ENCODE results near the gene MON2.
"Not testable (repeated sequence)": the region's sequence is repeated elsewhere in the genome, so short reads cannot be mapped to it uniquely, and the experiment has no call there.

Gene MON2

GRCh38 chr12:62481843-62482540 is 15.4 kb downstream of the MON2 start:
- DNase-seq (ENCODE audit: low read depth): no peak

GRCh38 chr12:62482769-62483168 is 16.1 kb downstream of the MON2 start:
- no peak for DNase-seq (ENCODE audit: low read depth)

GRCh38 chr12:62484233-62484632 is 17.6 kb downstream of the MON2 start:
- DNase-seq (ENCODE audit: low read depth): peak; percentile 5

GRCh38 chr12:62505786-62506185 is 39.2 kb downstream of the MON2 start:
- no peak for DNase-seq (ENCODE audit: low read depth)

- DNase-seq (ENCODE audit: low read depth): no peak
Measured at GRCh38 chr12:62512901-62513300, 46.3 kb downstream of the MON2 start.

- not testable (repeated sequence) for DNase-seq (ENCODE audit: low read depth)
Measured at GRCh38 chr12:62514080-62514479, 47.5 kb downstream of the MON2 start.

- no peak for DNase-seq (ENCODE audit: low read depth)
Measured at GRCh38 chr12:62516927-62517326, 50.3 kb downstream of the MON2 start.

GRCh38 chr12:62517887-62518286 is 51.3 kb downstream of the MON2 start:
- DNase-seq (ENCODE audit: low read depth): no peak

- DNase-seq (ENCODE audit: low read depth): no peak
Measured at GRCh38 chr12:62519043-62519442, 52.4 kb downstream of the MON2 start.

GRCh38 chr12:62520361-62520760 is 53.7 kb downstream of the MON2 start:
- no peak for DNase-seq (ENCODE audit: low read depth)

GRCh38 chr12:62522984-62523383 is 56.4 kb downstream of the MON2 start:
- peak; percentile 33 for DNase-seq (ENCODE audit: low read depth)

- no peak for DNase-seq (ENCODE audit: low read depth)
Measured at GRCh38 chr12:62523619-62524018, 57.0 kb downstream of the MON2 start.

GRCh38 chr12:62525271-62525670 is 58.6 kb downstream of the MON2 start:
- no peak for DNase-seq (ENCODE audit: low read depth)

GRCh38 chr12:62530596-62530995 is 64.0 kb downstream of the MON2 start:
- peak; percentile 91 for DNase-seq (ENCODE audit: low read depth)

GRCh38 chr12:62532333-62532732 is 65.7 kb downstream of the MON2 start:
- no peak for DNase-seq (ENCODE audit: low read depth)

- no peak for DNase-seq (ENCODE audit: low read depth)
Measured at GRCh38 chr12:62533087-62533754, 66.6 kb downstream of the MON2 start.

GRCh38 chr12:62533755-62534107 is 67.1 kb downstream of the MON2 start:
- DNase-seq (ENCODE audit: low read depth): no peak

GRCh38 chr12:62536546-62536945 is 69.9 kb downstream of the MON2 start:
- no peak for DNase-seq (ENCODE audit: low read depth)

GRCh38 chr12:62537551-62537950 is 70.9 kb downstream of the MON2 start:
- peak; percentile 90 for DNase-seq (ENCODE audit: low read depth)

GRCh38 chr12:62540354-62540753 is 73.7 kb downstream of the MON2 start:
- no peak for DNase-seq (ENCODE audit: low read depth)

- DNase-seq (ENCODE audit: low read depth): no peak
Measured at GRCh38 chr12:62542814-62543213, 76.2 kb downstream of the MON2 start.

- no peak for DNase-seq (ENCODE audit: low read depth)
Measured at GRCh38 chr12:62543324-62543723, 76.7 kb downstream of the MON2 start.

- no peak for DNase-seq (ENCODE audit: low read depth)
Measured at GRCh38 chr12:62543741-62544140, 77.1 kb downstream of the MON2 start.
